Keratinocyte (primary cell): ENCODE data around the gene OCEL1. TPM values are rescaled to one million over a fixed set of nuclear protein-coding genes. Genes with fewer than 3 reads are reported as not detected.

Experiments used
- DNase-seq: peaks from one replicate; pipeline ENCODE4 v3.0.0-alpha.2; 2011; ENCODE audit warnings: low read depth, missing footprints, low spot score
- FAIRE-seq: peaks from 2 replicates; lab custom pipeline; 2011; peaks lifted over from hg19 to GRCh38; lab: Jason Lieb, UNC
- H2AFZ ChIP-seq: 2 replicates; pipeline ENCODE4 v1.6.0; 2012; ENCODE audit warnings: low read length, control low read depth, inconsistent platforms; ENCODE audit not compliant: control insufficient read depth
- H3K27ac ChIP-seq: 2 replicates; pipeline ENCODE4 v1.5.1; 2011; ENCODE audit warnings: low read length; ENCODE audit not compliant: control insufficient read depth, insufficient read depth
- H3K27me3 ChIP-seq: 3 replicates; pipeline ENCODE4 v1.6.0; 2011; ENCODE audit warnings: low read length; ENCODE audit not compliant: control insufficient read depth, insufficient read depth; ENCODE audit errors: extremely low read depth
- H3K36me3 ChIP-seq, 2 experiments: 2 replicates in 1 of 2; 3 replicates in 1 of 2; pipeline ENCODE4 v1.5.1; 2011; ENCODE audit warnings: low read length in 2 of 2, mild to moderate bottlenecking in 1 of 2; ENCODE audit not compliant: control insufficient read depth in 2 of 2, insufficient read depth in 2 of 2; ENCODE audit errors: extremely low read depth in 1 of 2
- H3K4me1 ChIP-seq: 3 replicates; pipeline ENCODE4 v1.5.1; 2011; ENCODE audit warnings: low read length; ENCODE audit not compliant: control insufficient read depth, insufficient read depth; ENCODE audit errors: extremely low read depth
- H3K4me2 ChIP-seq: 3 replicates; pipeline ENCODE4 v1.6.0; 2011; ENCODE audit warnings: low read depth, low read length; ENCODE audit not compliant: control insufficient read depth, insufficient read depth; ENCODE audit errors: extremely low read depth
- H3K4me3 ChIP-seq, 3 experiments: fragments of 200-600 bp in 1 of 3; sonication (generic) in 1 of 3; 2 replicates in 2 of 3; 3 replicates in 1 of 3; pipeline ENCODE4 v1.5.1; 2011 to 2016; ENCODE audit warnings: low read length in 3 of 3, mild to moderate bottlenecking in 3 of 3, control low read depth in 2 of 3, inconsistent platforms in 1 of 3, low read depth in 1 of 3, mixed read lengths in 1 of 3, mixed run types in 1 of 3, moderate library complexity in 1 of 3; ENCODE audit not compliant: control insufficient read depth in 2 of 3, insufficient read depth in 2 of 3; ENCODE audit errors: extremely low read depth in 1 of 3
- H3K79me2 ChIP-seq: 2 replicates; pipeline ENCODE4 v1.6.0; 2012; ENCODE audit warnings: low read length; ENCODE audit not compliant: control insufficient read depth, insufficient read depth
- H3K9ac ChIP-seq: 3 replicates; pipeline ENCODE4 v1.6.0; 2011; ENCODE audit warnings: low read length; ENCODE audit not compliant: control insufficient read depth, insufficient read depth; ENCODE audit errors: extremely low read depth
- H3K9me1 ChIP-seq: 3 replicates; pipeline ENCODE4 v1.6.0; 2011; ENCODE audit warnings: low read length; ENCODE audit not compliant: control insufficient read depth, insufficient read depth; ENCODE audit errors: extremely low read depth
- H3K9me3 ChIP-seq: 2 replicates; pipeline ENCODE4 v1.5.1; 2012; ENCODE audit warnings: low read depth, low read length; ENCODE audit not compliant: control insufficient read depth
- H4K20me1 ChIP-seq: 3 replicates; pipeline ENCODE4 v1.6.0; 2011; ENCODE audit warnings: low read length; ENCODE audit not compliant: control insufficient read depth, insufficient read depth; ENCODE audit errors: extremely low read depth
- CTCF ChIP-seq, 3 experiments: IDR thresholded peaks in 1 of 3; conservative IDR thresholded peaks in 1 of 3; optimal IDR thresholded peaks in 1 of 3; 2 replicates in 2 of 3; 3 replicates in 1 of 3; pipeline versions ENCODE3 to v1.5.1; 2011; ENCODE audit warnings: low read length in 3 of 3, mild to moderate bottlenecking in 3 of 3, moderate library complexity in 2 of 3, control low read depth in 1 of 3, inconsistent platforms in 1 of 3; ENCODE audit not compliant: insufficient read depth in 2 of 3; ENCODE audit errors: extremely low read depth in 1 of 3
- EZH2 ChIP-seq: IDR thresholded peaks from one replicate; pipeline ENCODE4 v1.6.1; 2012; ENCODE audit warnings: inconsistent platforms, mild to moderate bottlenecking, low read length, moderate library complexity
- dilution Hi-C: fragments of 300-500 bp; cut with MboI; formaldehyde crosslinking; loops from one replicate; pipeline ENCODE4 v1.7.0; 2020; ENCODE audit warnings: low sequenced_read_pairs; ENCODE audit not compliant: extremely low pct_ligation_motif_present
- polyA plus RNA-seq, 5 experiments: library from polyadenylated mRNA; depleted of rRNA in 3 of 5; stranded (reverse) in 3 of 5; stranded (forward) in 1 of 5; unstranded in 1 of 5; fragments of >200 nt; gene quantifications; 1 replicate in 1 of 5; 2 replicates in 3 of 5; 3 replicates in 1 of 5; pipeline versions ENCODE4 v1.2.1 to v1.2.3, GENCODE V29; 2011 to 2012; ENCODE audit warnings: missing spikeins in 2 of 5, low read depth in 1 of 5, low replicate concordance in 1 of 5

The OCEL1 gene
- polyA plus RNA-seq, 1 donor (not counting 4 experiments of a cell fraction or from before 2014, with no cell fraction given) = 2.2 TPM

- H3K9ac ChIP-seq = no peak overlapping the region
- H3K4me1 ChIP-seq = peaks cover 14% of the 10 kb centered on the region
- peaks cover 37% of the 10 kb centered on the region for H3K79me2 ChIP-seq
Observed at GRCh38 chr19:17236811-17237543, 11.0 kb downstream of the OCEL1 start.

GRCh38 chr19:17237747-17238706 is 12.0 kb downstream of the OCEL1 start:
- H3K36me3 ChIP-seq = peaks cover 7 to 8% of the 10 kb centered on the region in 2 experiments
- no peaks in the 10 kb centered on the region for H3K27me3 ChIP-seq
- no peak overlapping the region for H3K4me3 ChIP-seq
- H3K9me3 ChIP-seq = no peaks in the 10 kb centered on the region
- H3K79me2 ChIP-seq = peaks cover 41% of the 10 kb centered on the region
- H3K4me2 ChIP-seq = no peak overlapping the region
- dilution Hi-C loops = no loop called here
- H3K9me1 ChIP-seq = no peaks in the 10 kb centered on the region
- H3K9ac ChIP-seq = no peak overlapping the region
- peaks cover 14% of the 10 kb centered on the region for H3K4me1 ChIP-seq
- FAIRE-seq (no peak), DNase-seq (no peak)
- peaks cover 4% of the 10 kb centered on the region for H4K20me1 ChIP-seq
- H3K27ac ChIP-seq = no peak overlapping the region
- no peak overlapping the region for H2AFZ ChIP-seq
- no peak for TF ChIP-seq CTCF (optimal IDR thresholded peaks at IDR 0.05 in 1 of 3, IDR thresholded peaks at IDR 0.05 in 1 of 3, conservative IDR thresholded peaks at IDR 0.05 in 1 of 3; ENCODE audit: extremely low read depth in 1 of 3, insufficient read depth in 2 of 3, low read length in 3 of 3)
- no peak for TF ChIP-seq EZH2

More at GRCh38 chr19:17236811-17237543, 11.0 kb downstream of the OCEL1 start:
- Histone ChIP-seq H3K27ac (no peak overlapping the region), H3K4me2 (no peak overlapping the region), H3K9me3 (no peaks in the 10 kb centered on the region), H3K27me3 (no peaks in the 10 kb centered on the region), H2AFZ (no peak overlapping the region), H3K4me3 (no peak overlapping the region), H3K36me3 (peaks cover 9 to 16% of the 10 kb centered on the region in 2 experiments), H3K9me1 (no peaks in the 10 kb centered on the region), H4K20me1 (peaks cover 4% of the 10 kb centered on the region)
- dilution Hi-C loops = no loop called here
- DNase-seq (no peak), FAIRE-seq (no peak)
- TF ChIP-seq EZH2 (no peak), CTCF (optimal IDR thresholded peaks at IDR 0.05 in 1 of 3, IDR thresholded peaks at IDR 0.05 in 1 of 3, conservative IDR thresholded peaks at IDR 0.05 in 1 of 3; ENCODE audit: extremely low read depth in 1 of 3, insufficient read depth in 2 of 3, low read length in 3 of 3) (no peak)
